ENCODE data around the gene TENM4.

GRCh38 chr11:78791964-78792363, 648.9 kb downstream of the TENM4 start:
- TF ChIP-seq POLR2A (IDR thresholded peaks at IDR 0.05) (no peak), CTCF (IDR thresholded peaks at IDR 0.05) (no peak)
